HepG2 (cell line): Measurements from ENCODE around the gene MFSD2B. TPM values are rescaled to one million over a fixed set of nuclear protein-coding genes. Genes with fewer than 3 reads are reported as not detected.

ENCODE experiments used
- ATAC-seq: fragments of 200-7000 bp; cut with Tn5 transposase; 3 replicates; pipeline ENCODE4 v1.9.1; 2020; ENCODE audit warnings: mild to moderate bottlenecking, moderate library complexity
- BruUV-seq: library from RNA; stranded (reverse); fragments of 400-500 nt; replicated peaks from 2 replicates; lab custom pipeline; 2021; lab: Mats Ljungman, UMichigan
- CTCF ChIA-PET: fragments of 300-600 bp; formaldehyde crosslinking; extraction: SDS; loops from one replicate; lab custom pipeline; 2021; ENCODE audit warnings: low total read pairs, inconsistent platforms, low intra/inter-chr PET ratio; lab: Yijun Ruan, JAX
- POLR2A ChIA-PET: fragments of 350-600 bp; sonication (Branson Sonifier 250); formaldehyde crosslinking; loops from one replicate; lab custom pipeline; 2020; ENCODE audit warnings: antibody characterized with exemption, inconsistent platforms; lab: Yijun Ruan, JAX
- DNase-seq: peaks from one replicate; pipeline ENCODE4 v3.0.0-alpha.2; 2015; ENCODE audit warnings: low spot score
- FAIRE-seq: peaks from 3 replicates; lab custom pipeline; 2011; peaks lifted over from hg19 to GRCh38; lab: Jason Lieb, UNC
- H2AFZ ChIP-seq: one replicate; pipeline ENCODE4 v1.6.1; 2011; ENCODE audit warnings: low read length, inconsistent platforms
- H3K27ac ChIP-seq: fragments of 300-600 bp; 3 replicates; pipeline ENCODE4 v1.8.0; 2011; ENCODE audit warnings: mixed run types, mild to moderate bottlenecking, mixed read lengths, low read length, inconsistent platforms; ENCODE audit not compliant: insufficient read depth; ENCODE audit errors: extremely low read length
- H3K27me3 ChIP-seq, 2 experiments: fragments of 200-600 bp in 1 of 2; 2 replicates in 1 of 2; 3 replicates in 1 of 2; pipeline versions ENCODE4 v1.6.0 to v1.8.0; 2011; ENCODE audit warnings: low read length in 2 of 2, mild to moderate bottlenecking in 2 of 2, moderate library complexity in 2 of 2, inconsistent platforms in 1 of 2; ENCODE audit not compliant: insufficient read depth in 2 of 2, control insufficient read depth in 1 of 2
- H3K36me3 ChIP-seq, 2 experiments: fragments of 200-600 bp in 1 of 2; replicated peaks in 1 of 2; 2 replicates in 1 of 2; 3 replicates in 1 of 2; pipeline versions ENCODE4 v1.5.1 to v1.8.0; 2011; ENCODE audit warnings: low read length in 2 of 2, inconsistent platforms in 1 of 2; ENCODE audit not compliant: insufficient read depth in 2 of 2, control insufficient read depth in 1 of 2
- H3K4me1 ChIP-seq: 2 replicates; pipeline ENCODE4 v1.5.1; 2012; ENCODE audit warnings: low read length, inconsistent platforms; ENCODE audit not compliant: insufficient read depth
- H3K4me2 ChIP-seq: 2 replicates; pipeline ENCODE4 v1.6.0; 2011; ENCODE audit warnings: low read depth, low read length, inconsistent platforms
- H3K4me3 ChIP-seq, 3 experiments: fragments of 200-600 bp in 1 of 3; sonication (generic), shearing (Covaris generic) in 1 of 3; replicated peaks in 1 of 3; 2 replicates each; pipeline ENCODE4 v1.5.1; 2011 to 2016; ENCODE audit warnings: low read length in 3 of 3, inconsistent platforms in 2 of 3, low read depth in 2 of 3, mild to moderate bottlenecking in 2 of 3, control low read depth in 1 of 3, mixed read lengths in 1 of 3; ENCODE audit not compliant: insufficient read depth in 1 of 3
- H3K79me2 ChIP-seq: one replicate; pipeline ENCODE4 v1.6.1; 2011; ENCODE audit warnings: low read length, inconsistent platforms; ENCODE audit not compliant: insufficient read depth
- H3K9ac ChIP-seq: 2 replicates; pipeline ENCODE4 v1.6.0; 2011; ENCODE audit warnings: mild to moderate bottlenecking, low read depth, low read length, inconsistent platforms; ENCODE audit not compliant: insufficient read depth
- H3K9me3 ChIP-seq: 2 replicates; pipeline ENCODE4 v1.5.1; 2012; ENCODE audit warnings: mild to moderate bottlenecking, low read length
- H4K20me1 ChIP-seq: 2 replicates; pipeline ENCODE4 v1.6.0; 2011; ENCODE audit warnings: inconsistent platforms, mild to moderate bottlenecking, low read length, moderate library complexity; ENCODE audit not compliant: insufficient read depth
- CENPX ChIP-seq: sonication (generic); formaldehyde crosslinking; IDR thresholded peaks from 2 replicates; pipeline ENCODE4 v1.9.0; 2021; ENCODE audit warnings: mild to moderate bottlenecking, missing genetic modification reagents, moderate library complexity
- ESRRA ChIP-seq: sonication (generic); formaldehyde crosslinking; IDR thresholded peaks from 2 replicates; pipeline ENCODE4 v1.5.1; 2020; ENCODE audit warnings: mild to moderate bottlenecking, low read depth, missing genetic modification reagents
- GFI1 ChIP-seq: sonication (generic); formaldehyde crosslinking; IDR thresholded peaks from 2 replicates; pipeline ENCODE4 v1.5.0; 2020; ENCODE audit warnings: missing genetic modification reagents, mild to moderate bottlenecking, borderline replicate concordance
- HMGXB3 ChIP-seq: sonication (generic); formaldehyde crosslinking; IDR thresholded peaks from 2 replicates; pipeline ENCODE4 v1.4.0; 2020; ENCODE audit warnings: missing genetic modification reagents, borderline replicate concordance
- HOXD1 ChIP-seq: sonication (generic); formaldehyde crosslinking; IDR thresholded peaks from 2 replicates; pipeline ENCODE4 v1.5.0; 2020; ENCODE audit warnings: missing genetic modification reagents
- KAT7 ChIP-seq: IDR thresholded peaks from 2 replicates; pipeline ENCODE4 v1.6.1; 2018; ENCODE audit warnings: borderline replicate concordance, missing compliant biosample characterization
- MBD4 ChIP-seq: IDR thresholded peaks from 2 replicates; pipeline ENCODE4 v1.6.1; 2012; ENCODE audit warnings: low read length, inconsistent platforms, borderline replicate concordance
- NFATC3 ChIP-seq: sonication (generic); formaldehyde crosslinking; IDR thresholded peaks from 2 replicates; pipeline ENCODE4 v1.5.1; 2020; ENCODE audit warnings: mild to moderate bottlenecking, missing genetic modification reagents
- POGZ ChIP-seq: sonication (generic); formaldehyde crosslinking; IDR thresholded peaks from 2 replicates; pipeline ENCODE4 v1.4.0; 2020; ENCODE audit warnings: mild to moderate bottlenecking, missing genetic modification reagents
- POLR2A ChIP-seq, 2 experiments: IDR thresholded peaks; 2 replicates each; pipeline ENCODE4 v1.6.1; 2011; ENCODE audit warnings: low read depth in 2 of 2, low read length in 2 of 2, mild to moderate bottlenecking in 1 of 2, moderate library complexity in 1 of 2; ENCODE audit not compliant: insufficient read depth in 1 of 2
- RORA ChIP-seq: sonication (generic); formaldehyde crosslinking; IDR thresholded peaks from 2 replicates; pipeline ENCODE4 v1.5.0; 2020; ENCODE audit warnings: mild to moderate bottlenecking, missing genetic modification reagents, moderate library complexity
- SALL1 ChIP-seq: sonication (generic); formaldehyde crosslinking; IDR thresholded peaks from 2 replicates; pipeline ENCODE4 v1.8.0; 2022; ENCODE audit warnings: mild to moderate bottlenecking, missing genetic modification reagents
- ZNF382 ChIP-seq: sonication (generic); formaldehyde crosslinking; IDR thresholded peaks from 2 replicates; pipeline ENCODE4 v1.5.0; 2020; ENCODE audit warnings: missing genetic modification reagents, mild to moderate bottlenecking, borderline replicate concordance
- ZNF44 ChIP-seq: sonication (generic); formaldehyde crosslinking; IDR thresholded peaks from 2 replicates; pipeline ENCODE4 v1.5.1; 2020; ENCODE audit warnings: mild to moderate bottlenecking, missing genetic modification reagents
- ZNF607 ChIP-seq: sonication (generic); formaldehyde crosslinking; IDR thresholded peaks from 2 replicates; pipeline ENCODE4 v1.5.1; 2020; ENCODE audit warnings: missing genetic modification reagents, mild to moderate bottlenecking, borderline replicate concordance
- ZNF841 ChIP-seq: sonication (generic); formaldehyde crosslinking; IDR thresholded peaks from 2 replicates; pipeline ENCODE4 v1.8.1; 2023; ENCODE audit warnings: missing genetic modification reagents, borderline replicate concordance
- WGBS: methylation state at CpG from one replicate; pipeline ENCODE4 v1.1.6; 2017; ENCODE audit warnings: low lambda C conversion rate; 5-methylcytosine and 5-hydroxymethylcytosine counted together
- in situ Hi-C: cut with HindIII; loops from 2 replicates; pipeline ENCODE4 v1.10.0; 2017; ENCODE audit warnings: low pct_unique_long_range_greater_than_20kb; ENCODE audit not compliant: extremely low pct_ligation_motif_present
- intact Hi-C: fragments of 100-400 bp; cut with micrococcal nuclease; formaldehyde crosslinking; loops from one replicate; pipeline ENCODE4 v1.10.0; 2022; ENCODE audit not compliant: unreplicated experiment
- polyA plus RNA-seq, 8 experiments: library from polyadenylated mRNA; depleted of rRNA in 3 of 8; stranded (reverse) in 7 of 8; unstranded in 1 of 8; fragments of >200 nt; fragmentation: Illumina TruSeq in 4 of 8; extraction: Trizol in 4 of 8; gene quantifications; 2 replicates each; pipeline versions ENCODE4 v1.2.1 to v1.2.3, GENCODE V29; 2011 to 2016; ENCODE audit warnings: low read depth in 4 of 8, missing spikeins in 1 of 8, mixed read lengths in 1 of 8; ENCODE audit not compliant: insufficient read depth in 1 of 8
- total RNA-seq, 5 experiments: library from RNA; depleted of rRNA; stranded (reverse); fragments of >200 nt; fragmentation: Illumina TruSeq; extraction: Trizol; gene quantifications; 2 replicates each; pipeline ENCODE4 v1.2.3, GENCODE V29; 2016; ENCODE audit warnings: low read depth in 1 of 5

Gene MFSD2B
- total and polyA plus RNA-seq, 2 of the 13 experiments (the other 11 are each of a cell fraction or from before 2014, with no cell fraction given), result 0.21 to 0.93 TPM

- TF ChIP-seq RORA (CRISPR knock-in tag) (no peak), HMGXB3 (CRISPR knock-in tag) (no peak), ESRRA (no peak)
These were observed 9.8 kb downstream of the MFSD2B start (continued) for GRCh38 chr2:24019729-24020128.

GRCh38 chr2:24020244-24020643 lies 10.4 kb downstream of the MFSD2B start:
- in situ Hi-C loops (loop anchor here (5.0 to 10.0 kb wide), 2 partner anchors 42 to 145 kb away; no protein-coding TSS in a partner anchor), intact Hi-C loops (no loop called here)
- TF ChIP-seq CENPX, result no peak
- no peak for TF ChIP-seq HOXD1 (CRISPR knock-in tag)
- TF ChIP-seq MBD4, result no peak
- TF ChIP-seq KAT7, result no peak
- no peak for TF ChIP-seq POLR2A (IDR thresholded peaks at IDR 0.05; ENCODE audit: insufficient read depth in 1 of 2, low read depth in 2 of 2, low read length in 2 of 2)
- no peak for TF ChIP-seq POGZ (CRISPR knock-in tag)
- no peak for TF ChIP-seq ZNF841 (CRISPR knock-in tag)
- TF ChIP-seq NFATC3 (CRISPR knock-in tag), result no peak
- no peak for TF ChIP-seq ZNF44 (CRISPR knock-in tag)
- TF ChIP-seq ZNF607 (CRISPR knock-in tag), result no peak
- TF ChIP-seq SALL1 (CRISPR knock-in tag), result no peak
- TF ChIP-seq GFI1, result no peak
- no peak for TF ChIP-seq ZNF382 (CRISPR knock-in tag)
- FAIRE-seq (no peak), ATAC-seq (no peak), DNase-seq (no peak)
- Histone ChIP-seq H3K4me2 (no peak overlapping the region), H2AFZ (no peak overlapping the region), H3K9ac (no peak overlapping the region), H3K27me3 (no peaks in the 10 kb centered on the region), H3K4me3 (no peak overlapping the region), H3K36me3 (peaks cover 1 to 10% of the 10 kb centered on the region in 2 experiments; a peak in 2 of 5 replicates), H3K4me1 (peaks cover 55% of the 10 kb centered on the region), H4K20me1 (no peaks in the 10 kb centered on the region), H3K9me3 (no peaks in the 10 kb centered on the region), H3K27ac (no peak overlapping the region), H3K79me2 (no peaks in the 10 kb centered on the region)
- POLR2A ChIA-PET, result interaction anchor here (1.2 kb wide), 1 partner anchor 63 kb away, joined by 4 read pairs; no protein-coding TSS in a partner anchor
- no TSS peak for BruUV-seq
- CTCF ChIA-PET, result interaction anchor here (3.2 to 3.4 kb wide), 2 partner anchors 40 to 144 kb away, joined by 36 to 37 read pairs; no protein-coding TSS in a partner anchor
- 89% methylated on average over 4 of the region's 4 CpGs for WGBS
